Stimulated activated CD4-positive, alpha-beta T cell treated with anti-CD3 and anti-CD28 coated beads, Interleukin-12 subunit alpha, Interleukin-12 subunit beta, amount 100 ng/mL, for 48 hours (primary cell): ENCODE data around the gene BCAN.
A peak's percentile ranks its signal among the peaks of the same experiment; 100 is the strongest.

Source experiments
- DNase-seq, 3 donors: peaks; one replicate each; pipeline ENCODE4 v3.0.0-alpha.2; 2020; ENCODE audit warnings: low read depth in 2 of 3, low spot score in 1 of 3

Gene BCAN

GRCh38 chr1:156697481-156697880 lies 55.6 kb downstream of the BCAN start:
- no peak for DNase-seq

GRCh38 chr1:156698995-156699394 lies 57.1 kb downstream of the BCAN start:
- no peak for DNase-seq

- DNase-seq = no peak
Observed at GRCh38 chr1:156700736-156701531, 59.0 kb downstream of the BCAN start.

- no peak for DNase-seq
Observed at GRCh38 chr1:156703336-156703735, 61.4 kb downstream of the BCAN start.

DNA sequence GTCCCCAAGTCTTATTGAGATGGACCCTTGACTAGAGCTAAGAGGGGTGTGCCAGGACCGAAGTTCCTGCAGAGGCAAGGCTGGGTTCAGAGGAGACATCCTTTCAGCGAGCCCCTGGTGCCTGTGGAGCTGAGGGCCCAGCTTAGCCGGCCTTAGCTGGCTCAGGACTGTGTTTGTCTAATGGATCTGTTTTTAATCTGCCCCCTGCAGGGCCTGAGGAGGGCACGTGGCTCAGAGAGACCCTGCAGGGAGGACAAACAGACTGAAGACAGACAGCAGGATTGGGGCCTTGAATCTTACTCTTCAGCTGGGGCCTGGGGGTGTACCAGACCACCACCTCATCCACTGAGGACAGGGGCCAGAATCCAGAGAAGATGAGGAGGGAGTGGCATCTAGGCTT lies 61.8 kb downstream of the BCAN start:
- no peak for DNase-seq

DNA sequence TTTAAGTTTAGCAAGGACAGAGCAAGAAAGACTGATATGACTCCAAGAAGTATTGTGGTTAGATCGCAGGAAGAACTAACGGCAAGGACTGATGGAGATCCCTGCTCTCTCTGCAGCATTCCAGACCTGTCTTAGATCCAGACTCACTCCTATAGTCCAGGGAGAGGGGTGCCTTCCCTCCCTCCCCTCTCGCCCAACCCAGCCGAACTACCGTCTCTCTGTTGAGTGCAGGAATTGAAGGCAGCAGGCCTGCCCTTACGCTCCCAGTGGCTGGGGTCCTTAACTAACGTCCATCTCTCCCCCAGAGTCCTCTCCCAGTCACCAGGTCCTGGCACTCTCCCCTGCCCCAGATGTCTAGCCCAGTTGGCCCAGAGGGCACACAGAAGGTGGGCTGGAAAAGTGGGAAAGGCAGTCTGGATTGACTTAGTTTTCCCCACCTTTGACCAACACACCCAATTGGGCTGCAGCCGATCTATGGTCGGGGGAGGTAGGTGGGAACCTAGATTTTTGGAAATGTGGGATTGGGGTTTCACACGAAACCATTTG lies 62.3 kb downstream of the BCAN start:
- no peak for DNase-seq

DNA sequence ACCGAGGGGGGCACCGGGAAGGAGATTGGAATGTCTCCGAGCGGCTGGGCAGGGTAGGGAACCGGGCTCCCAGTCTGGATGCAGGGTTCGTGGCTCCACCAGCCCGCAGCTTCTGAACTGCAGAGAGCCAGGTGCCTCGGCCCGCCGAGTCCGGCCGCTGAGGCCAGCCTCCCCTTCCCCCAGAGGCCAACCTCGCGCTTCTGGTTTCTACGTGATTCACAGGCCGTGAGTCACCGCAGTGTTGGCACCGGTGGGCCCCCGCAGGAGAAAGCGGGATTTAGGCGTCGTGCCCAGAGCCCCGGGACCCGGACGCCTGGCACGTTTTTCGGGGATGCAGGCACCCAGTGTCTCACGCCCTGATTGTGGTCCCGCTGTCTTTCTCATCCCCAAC lies 63.0 kb downstream of the BCAN start:
- DNase-seq = no peak

GRCh38 chr1:156705321-156705917 lies 63.5 kb downstream of the BCAN start, which contains the start of gene CRABP2:
CRABP2 (minus strand) TSS chr1:156705583; CDS start chr1:156705446, 137 bp downstream.
- no peak for DNase-seq

GRCh38 chr1:156705918-156706656 lies 64.2 kb downstream of the BCAN start:
- peak; percentile 52 to 76 (median 63) for DNase-seq

DNA sequence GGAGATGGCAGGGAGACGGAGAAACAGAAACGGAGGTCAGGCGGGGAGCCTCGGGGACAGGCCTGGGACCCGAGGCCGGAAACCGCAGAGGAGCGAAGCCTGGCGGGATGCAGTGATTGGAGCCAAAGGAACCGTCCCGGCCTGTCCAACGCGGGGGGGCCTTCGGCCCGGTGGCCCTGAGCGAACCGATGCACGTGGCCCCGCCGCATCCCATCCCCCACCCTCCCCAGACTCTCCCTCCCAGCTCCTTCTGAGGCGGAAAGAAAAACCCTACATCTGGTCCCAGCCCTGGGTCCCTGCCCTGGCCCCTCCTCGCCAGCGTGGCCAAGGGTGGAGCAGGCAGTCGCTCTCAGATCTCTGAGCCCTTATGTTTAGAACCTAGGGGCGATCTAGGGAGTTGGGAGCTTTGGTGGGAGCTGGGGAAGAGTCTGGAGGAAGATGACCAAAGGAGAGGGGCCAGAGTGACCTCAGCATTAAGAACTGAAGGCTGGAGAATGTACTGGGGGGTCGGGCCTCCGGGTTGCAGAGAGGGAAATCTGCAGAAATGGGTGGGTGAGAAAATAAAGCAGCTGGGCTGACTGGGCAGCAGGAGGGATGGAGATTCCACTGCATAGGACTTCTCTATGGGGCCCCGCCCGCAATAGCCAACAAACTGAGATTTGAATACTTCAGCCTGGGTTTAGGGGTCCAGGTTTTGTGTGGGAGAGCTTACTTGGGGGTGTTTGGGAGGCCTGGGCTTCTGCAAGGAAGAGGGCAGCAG lies 64.9 kb downstream of the BCAN start:
- no peak for DNase-seq

DNA sequence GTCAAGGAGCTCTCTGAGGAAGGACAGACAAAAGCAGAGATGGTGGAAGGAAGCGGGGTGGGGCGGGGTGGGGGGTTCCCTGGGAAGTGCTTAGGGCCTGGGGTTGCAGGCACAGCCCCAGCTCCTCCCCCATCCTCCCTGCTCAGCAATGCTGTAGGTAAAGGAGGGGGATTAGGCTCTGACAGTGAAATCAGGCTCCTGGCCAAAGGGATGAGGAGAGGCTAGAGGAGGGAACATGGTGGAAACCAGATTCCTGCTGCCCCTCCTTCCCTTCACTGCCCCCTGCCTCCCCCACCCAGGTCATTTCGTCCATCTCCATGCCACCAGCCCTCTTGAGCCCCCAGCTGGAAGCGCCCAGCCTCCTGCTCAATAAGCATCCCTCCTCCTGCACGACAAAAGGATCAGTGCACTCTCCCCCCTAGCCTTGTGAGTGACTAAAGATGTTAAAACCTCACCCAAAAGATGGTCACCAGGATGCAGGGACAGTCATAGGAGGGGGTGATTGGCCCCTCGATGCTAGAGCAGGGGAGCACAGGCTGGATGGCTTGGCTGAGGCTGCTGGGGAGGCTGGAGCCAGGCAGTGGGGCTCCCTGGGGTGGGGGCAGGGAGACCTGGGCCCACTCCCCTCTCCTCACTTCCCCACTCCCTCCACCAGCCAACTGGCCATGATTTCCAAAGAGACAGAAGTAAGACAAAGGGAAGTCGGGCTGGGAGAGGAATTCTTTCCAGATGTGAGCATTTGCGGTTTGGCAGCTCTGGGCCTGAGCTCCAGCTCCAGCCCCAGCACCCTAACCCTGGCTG lies 65.7 kb downstream of the BCAN start:
- no peak for DNase-seq

DNA sequence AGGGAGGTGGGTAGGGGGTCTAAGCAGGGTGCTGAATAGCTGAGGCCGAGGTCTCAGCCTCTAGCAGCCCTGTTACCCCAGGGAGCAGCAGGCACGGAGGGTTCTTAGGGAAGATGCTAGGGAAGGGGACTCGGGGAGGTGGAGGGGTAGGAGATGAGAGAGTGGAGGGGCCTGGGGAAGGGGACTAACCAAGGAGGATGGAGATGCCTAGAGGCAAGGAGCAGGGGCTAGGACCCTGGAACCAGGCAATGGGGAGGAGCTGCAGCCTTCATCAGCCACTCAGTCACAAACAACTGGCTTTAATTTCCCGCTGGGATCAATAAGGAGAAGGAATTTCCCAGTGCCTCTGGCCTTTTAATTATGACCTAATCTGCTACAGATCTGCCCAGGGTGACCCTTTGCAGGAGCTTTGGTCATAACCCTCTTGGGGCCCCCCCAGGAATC lies 66.3 kb downstream of the BCAN start:
- no peak for DNase-seq

- DNase-seq = no peak
Observed at GRCh38 chr1:156709031-156709430, 67.1 kb downstream of the BCAN start.
